ENCODE data around the gene TJP3.
"Not testable (repeated sequence)": the region's sequence is repeated elsewhere in the genome, so short reads cannot be mapped to it uniquely, and the experiment has no call there.

GRCh38 chr19:3757705-3758104, 49.5 kb downstream of the TJP3 start:
- not testable (repeated sequence) for TF ChIP-seq EP300, POLR2A (IDR thresholded peaks at IDR 0.05)
- TF ChIP-seq, protein P1, sequence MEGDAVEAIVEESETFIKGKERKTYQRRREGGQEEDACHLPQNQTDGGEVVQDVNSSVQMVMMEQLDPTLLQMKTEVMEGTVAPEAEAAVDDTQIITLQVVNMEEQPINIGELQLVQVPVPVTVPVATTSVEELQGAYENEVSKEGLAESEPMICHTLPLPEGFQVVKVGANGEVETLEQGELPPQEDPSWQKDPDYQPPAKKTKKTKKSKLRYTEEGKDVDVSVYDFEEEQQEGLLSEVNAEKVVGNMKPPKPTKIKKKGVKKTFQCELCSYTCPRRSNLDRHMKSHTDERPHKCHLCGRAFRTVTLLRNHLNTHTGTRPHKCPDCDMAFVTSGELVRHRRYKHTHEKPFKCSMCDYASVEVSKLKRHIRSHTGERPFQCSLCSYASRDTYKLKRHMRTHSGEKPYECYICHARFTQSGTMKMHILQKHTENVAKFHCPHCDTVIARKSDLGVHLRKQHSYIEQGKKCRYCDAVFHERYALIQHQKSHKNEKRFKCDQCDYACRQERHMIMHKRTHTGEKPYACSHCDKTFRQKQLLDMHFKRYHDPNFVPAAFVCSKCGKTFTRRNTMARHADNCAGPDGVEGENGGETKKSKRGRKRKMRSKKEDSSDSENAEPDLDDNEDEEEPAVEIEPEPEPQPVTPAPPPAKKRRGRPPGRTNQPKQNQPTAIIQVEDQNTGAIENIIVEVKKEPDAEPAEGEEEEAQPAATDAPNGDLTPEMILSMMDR (IDR thresholded peaks at IDR 0.05): not testable (repeated sequence)
